PC-3 (cell line): ENCODE measurements around the gene CNTN2.

Experiments
- CTCF ChIP-seq: fragments of 300-600 bp; sonication (generic); conservative IDR thresholded peaks from 2 replicates; pipeline ENCODE4 v1.5.1; 2017; ENCODE audit warnings: antibody characterized with exemption, low read depth, mild to moderate bottlenecking, low read length
- EZH2phosphoT487 ChIP-seq: fragments of 300-600 bp; sonication (generic); IDR thresholded peaks from 2 replicates; pipeline ENCODE4 v1.6.1; 2018; ENCODE audit warnings: mild to moderate bottlenecking, antibody characterized with exemption, low read length, borderline replicate concordance

DNA sequence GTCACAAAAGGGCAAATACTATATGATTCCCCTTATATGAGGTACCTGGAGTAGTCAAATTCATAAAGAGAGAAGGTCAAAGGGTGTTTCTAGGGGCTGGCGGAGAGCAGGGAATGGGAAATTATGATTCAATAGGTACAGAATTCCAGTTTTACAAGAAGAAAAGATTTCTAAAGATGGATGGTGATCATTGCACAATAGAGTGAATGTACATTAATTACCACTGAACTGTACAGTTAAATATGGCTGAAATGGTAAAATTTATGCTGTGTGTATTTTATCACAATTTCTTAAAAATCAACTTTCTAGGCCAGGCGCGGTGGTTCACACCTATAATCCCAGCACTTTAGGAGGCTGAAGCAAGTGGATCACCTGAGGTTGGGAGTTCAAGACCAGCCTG lies 59.4 kb downstream of the CNTN2 start:
- TF ChIP-seq CTCF, result no peak
- no peak for TF ChIP-seq EZH2phosphoT487
